ENCODE data around the gene STK10.

The STK10 gene

DNA sequence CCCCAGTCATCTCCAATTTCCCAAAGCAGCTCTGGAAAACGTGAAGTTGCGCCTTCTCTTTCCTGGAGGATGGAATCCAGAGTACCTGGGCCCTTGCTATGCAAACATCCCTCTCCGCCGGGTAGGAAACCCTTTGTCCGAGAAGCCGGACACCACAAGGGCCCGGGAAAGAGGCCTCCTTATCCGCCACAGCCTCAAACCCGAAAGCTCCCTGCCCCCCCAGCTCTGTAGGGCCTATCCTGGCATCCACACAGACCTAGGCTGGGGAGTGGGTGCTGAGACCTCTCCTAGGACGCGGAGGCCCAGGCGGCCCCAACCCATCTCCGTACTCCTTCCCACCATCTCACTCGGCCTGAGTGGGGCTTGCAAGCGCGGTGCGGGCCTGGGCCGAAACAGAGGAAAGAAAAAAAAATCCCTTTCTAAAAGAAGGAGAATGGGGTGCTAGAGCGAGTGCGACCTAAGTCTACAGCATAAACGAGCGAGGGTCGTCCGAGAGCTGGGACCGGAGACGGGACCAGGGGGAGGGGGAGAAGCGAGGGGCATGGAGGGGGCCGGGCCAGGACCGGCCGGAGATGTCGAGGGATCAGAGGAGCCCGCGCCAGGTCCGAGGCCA is 182.2 kb downstream of the STK10 start:
- DNase-seq: no peak

DNA sequence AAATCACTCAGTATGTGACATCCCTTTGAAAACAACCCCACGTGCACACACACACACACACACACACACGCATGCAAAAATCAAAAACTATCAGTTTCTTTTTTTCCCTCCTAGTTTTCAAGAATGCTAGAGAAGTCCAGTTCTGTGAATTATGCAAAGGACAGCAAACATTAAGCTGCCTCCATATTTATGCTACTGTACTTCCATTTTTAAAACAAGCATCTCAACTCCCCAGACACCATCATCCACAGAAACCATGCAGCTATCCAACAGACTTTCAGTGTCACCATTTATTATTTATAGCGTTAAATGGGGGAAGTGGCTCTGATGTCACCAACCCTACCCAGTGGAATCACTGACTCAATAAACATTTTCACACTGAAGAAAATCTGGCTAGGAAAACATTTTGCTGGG is 183.2 kb downstream of the STK10 start:
- no peak for DNase-seq

DNA sequence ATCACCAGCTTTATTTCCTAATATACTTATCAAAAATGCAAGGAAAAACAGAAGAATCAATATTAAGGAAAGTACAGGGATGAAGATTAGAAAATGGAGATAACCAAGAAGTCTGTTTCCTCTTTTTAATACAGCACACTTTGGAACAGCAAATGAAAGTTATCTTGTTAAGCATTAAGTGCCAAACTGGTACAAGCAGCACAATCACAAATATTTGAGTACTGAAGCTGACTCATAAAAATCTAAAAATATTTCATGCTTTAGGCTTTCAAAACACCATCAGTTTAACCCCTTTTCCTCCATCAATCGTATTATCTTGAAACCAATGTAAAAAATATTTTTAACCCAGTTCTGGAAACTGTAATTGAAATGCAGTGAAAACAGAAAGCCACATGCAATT is 184.3 kb downstream of the STK10 start:
- DNase-seq: no peak

DNA sequence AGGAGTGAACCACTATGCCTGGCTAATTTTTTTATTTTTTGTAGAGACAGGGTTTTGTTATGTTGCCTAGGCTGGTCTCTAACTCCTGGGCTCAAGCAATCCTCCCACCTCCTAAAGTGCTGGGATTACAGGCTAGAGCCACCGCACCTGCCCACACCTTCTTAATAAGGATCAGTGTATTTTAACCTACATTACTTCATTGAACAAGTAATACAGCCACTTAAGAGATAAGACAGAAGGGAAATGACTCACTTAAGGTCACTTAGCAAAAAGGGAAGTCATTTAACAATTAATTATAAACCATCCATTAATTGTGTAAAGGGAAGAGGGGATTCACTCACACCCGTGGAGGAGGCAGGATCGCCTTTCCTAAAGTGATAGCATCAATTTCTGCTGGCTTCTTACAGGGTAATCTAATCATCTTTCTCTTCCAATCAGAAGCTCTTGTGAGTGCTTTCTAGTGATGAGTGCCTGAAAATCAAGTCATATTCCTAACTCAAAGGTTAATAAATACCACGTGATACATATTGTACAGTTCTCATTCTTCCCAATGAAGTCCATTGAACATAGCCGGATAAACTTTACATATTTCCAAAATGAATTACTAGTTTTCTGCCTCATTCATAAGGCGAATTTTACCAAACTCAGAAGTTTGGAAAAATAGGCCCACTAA is 185.0 kb downstream of the STK10 start:
- DNase-seq: no peak

DNA sequence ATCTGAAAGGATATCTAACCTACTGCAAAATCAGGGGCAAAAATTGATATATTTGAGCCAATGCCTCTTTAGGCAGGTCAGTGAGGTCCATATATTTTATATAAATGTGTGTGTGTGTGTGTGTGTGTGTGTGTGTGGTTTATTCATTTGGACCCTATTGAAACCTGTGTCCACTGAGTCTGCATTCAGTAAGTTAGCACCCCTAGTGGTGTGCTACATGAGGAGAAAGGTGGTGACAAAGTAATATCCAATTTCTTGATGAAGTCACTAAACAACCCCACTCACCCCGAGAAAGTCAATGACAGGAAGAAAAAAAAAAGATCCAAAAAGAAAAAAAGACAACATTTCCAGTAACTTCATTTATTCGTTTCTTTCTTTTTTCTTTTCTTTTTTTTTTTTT is 185.7 kb downstream of the STK10 start:
- no peak for DNase-seq

DNA sequence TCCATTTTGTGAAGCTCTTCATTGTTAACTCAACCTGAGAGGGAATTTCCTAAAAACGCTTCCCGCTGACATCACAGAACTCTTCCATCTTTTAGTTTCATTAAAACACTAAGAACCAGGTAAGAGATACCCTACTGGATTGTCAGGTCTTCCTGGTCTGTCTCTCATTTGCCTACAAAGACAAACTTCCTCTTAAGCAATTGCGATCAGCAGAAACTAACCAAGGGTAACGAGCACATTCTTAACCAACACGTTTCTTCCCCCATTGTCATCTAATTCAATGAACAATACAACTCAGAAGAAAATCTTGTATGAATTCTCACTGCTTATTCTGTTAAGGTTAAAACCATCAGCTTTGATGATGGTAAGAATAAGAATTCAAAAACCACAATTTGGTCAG is 188.1 kb downstream of the STK10 start:
- DNase-seq: no peak

DNA sequence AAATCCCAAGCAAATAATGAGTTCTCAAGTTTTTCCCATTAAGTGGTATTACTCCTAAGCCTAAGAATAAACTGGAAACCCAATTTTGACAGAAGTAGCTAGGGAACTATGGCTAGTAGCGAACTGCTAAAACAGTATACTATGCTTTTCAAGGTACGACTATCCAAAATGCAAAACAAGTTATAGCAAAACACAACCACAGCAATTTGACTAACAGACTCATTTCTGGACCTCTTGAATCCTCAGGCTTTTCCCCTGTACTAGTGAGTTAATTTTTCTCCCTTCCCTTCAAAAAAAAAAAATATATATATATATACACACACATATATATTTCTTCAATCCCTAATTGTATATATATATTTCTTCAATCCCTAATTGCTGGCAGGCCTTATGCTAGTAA is 188.9 kb downstream of the STK10 start:
- DNase-seq: no peak

DNA sequence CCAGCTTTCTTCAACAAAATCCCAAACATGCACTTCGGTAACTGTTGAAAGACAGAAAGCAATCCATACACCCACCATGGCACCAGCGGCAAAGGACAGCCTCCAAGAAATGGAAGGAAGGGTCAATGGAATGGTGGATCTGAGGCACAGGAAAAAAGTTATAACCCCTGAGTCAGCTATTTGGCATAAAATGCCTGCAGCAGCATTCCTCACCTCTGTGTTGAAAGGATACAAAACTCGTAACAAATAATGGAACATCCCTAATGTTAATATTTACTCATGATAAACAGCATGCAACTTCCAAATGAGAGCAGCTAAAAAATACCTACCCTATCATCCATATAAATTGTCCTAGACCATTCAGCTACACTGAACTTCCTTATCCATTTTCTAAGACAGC is 191.0 kb downstream of the STK10 start:
- DNase-seq: no peak

DNA sequence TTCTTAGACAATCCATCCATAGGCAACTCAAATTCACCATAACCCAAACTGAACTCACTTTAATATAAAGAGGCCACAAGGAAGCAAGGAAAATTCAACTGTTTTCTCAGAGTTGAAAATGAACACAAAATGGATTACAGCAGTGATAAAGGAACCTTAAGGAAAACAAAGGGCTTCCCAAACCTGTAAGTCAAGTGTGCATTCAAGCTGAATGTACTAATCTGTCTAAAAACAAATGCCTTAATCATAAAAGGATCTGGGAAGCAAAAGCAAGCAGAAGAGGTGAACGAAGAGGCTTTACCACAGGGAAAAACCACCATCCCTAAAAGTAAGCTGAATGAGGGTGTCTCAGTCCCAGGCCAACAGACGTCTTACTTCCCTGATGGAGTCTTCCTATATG is 195.2 kb downstream of the STK10 start:
- no peak for DNase-seq

DNA sequence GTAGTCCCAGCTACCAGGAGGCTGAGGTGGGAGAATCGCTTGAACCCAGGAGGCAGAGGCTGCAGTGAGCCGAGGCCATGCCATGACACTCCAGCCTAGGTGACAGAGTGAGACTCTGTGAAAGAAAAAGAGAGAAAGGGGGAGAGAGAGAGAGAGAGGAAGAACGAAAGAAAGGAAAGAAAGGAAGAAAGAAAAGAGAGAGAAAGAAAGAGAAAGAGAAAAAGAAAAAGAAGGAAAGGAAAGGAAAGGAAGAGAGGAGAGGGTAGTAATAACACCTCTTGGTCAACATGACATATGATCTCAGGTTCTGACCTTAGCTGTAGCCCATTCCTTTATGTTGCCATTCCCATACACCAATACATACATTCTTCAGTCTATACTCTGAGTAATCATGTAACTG is 195.7 kb downstream of the STK10 start:
- DNase-seq: no peak

All from NCI-H526 treated with DMSO at 0.1 percent for 48 hours (cell line).